Stimulated activated CD4-positive, alpha-beta T cell treated with anti-CD3 and anti-CD28 coated beads, Interleukin-4, amount 100 ng/mL, for 48 hours (primary cell): ENCODE results near the gene LTBP2.

Experiments
- DNase-seq, 2 donors: peaks; one replicate each; pipeline ENCODE4 v3.0.0-alpha.2; 2020; ENCODE audit warnings: low read depth in 2 of 2

The LTBP2 gene

DNA sequence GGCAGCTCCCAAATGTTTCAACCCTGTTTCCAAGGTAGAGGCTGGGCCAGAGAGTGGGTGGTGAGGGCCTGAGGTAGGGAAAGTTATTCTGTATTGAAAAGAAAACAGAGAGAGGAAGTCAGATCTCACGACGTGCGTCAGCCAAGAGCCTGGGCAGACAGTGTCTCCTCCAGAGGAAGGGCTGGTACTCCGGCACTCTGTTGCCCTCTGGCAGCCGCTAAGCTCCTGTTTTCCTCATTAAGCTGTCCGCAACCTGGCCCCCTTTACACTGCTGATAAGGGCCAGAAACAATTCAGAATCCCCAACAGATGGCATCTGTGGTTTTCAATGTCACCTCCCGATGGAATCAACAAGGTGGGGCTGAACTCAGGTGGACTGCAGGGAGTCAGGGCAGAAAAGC lies 26.0 kb upstream of the LTBP2 start:
- no peak for DNase-seq

DNA sequence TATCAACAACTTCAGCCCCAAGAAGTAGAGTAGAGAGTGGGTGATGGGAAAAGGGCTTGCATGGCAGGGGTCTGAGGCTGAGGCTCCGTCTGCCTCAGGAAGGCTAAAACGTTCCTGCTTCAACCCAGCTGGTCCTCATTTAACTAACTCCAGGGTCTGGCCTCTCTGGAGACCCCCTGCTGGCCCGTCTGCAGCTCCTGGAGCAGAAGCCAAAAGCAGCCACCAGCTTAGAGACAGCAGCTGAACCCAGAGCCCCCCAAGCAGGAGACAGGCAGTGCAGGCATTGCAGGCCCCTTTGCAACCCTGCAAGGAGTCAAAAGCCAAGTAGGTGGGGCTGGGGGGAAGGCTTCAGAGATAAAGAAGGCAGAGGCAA lies 25.1 kb upstream of the LTBP2 start:
- no peak for DNase-seq

DNA sequence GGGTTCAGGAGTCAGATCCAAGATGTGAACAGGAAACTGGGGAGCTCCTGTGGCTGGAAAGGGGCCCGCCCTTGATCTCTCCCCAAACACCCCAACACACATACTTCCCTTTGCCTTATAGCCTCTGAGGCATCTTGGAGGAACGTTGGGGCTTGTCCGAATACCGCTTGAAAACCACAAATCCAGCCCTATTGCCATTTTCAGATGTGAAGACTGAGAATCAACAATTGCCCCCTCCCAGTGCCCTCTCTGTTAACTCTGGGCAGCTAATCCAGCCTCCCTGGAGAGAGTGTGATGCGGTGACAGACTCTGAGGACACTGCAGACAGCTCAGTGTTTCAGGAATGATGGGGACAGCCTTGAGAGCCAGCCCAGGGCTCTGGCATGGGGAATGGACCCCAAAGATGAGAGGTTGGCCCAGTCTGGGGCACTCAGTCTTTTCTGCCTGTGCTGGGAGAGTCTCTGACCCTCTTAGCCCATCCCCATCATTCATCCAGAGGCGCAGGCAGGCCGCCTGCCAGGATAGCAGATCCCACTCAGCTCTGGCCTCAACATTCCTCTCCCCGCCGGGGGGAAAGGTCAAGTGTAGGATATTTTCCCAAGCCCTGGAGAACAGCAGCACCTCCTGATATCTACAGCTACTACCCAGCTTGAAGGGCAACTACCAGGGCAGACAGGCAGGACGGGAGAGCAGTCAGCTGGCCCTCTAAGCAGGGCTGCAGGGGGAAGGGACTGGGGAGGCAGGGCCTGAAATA lies 24.6 kb upstream of the LTBP2 start:
- no peak for DNase-seq

DNA sequence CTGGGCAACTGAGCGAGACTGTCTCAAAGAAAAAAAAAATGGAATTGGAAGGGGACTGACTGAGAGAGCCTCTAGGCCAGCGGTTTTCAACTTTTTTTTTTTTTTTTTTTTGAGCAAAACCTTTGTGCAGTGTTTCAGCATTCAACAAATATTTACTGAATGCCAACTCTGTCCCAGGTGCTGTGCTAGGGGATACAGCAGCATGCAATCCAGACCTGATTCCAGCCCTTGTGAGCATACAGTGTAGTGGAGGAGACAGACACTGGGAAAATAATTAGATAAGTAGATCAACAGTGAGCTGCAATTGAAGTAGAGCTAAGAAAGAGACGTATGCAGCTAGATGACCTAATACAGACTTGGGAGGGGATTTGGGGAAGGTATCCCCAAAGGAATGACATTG lies 23.8 kb upstream of the LTBP2 start:
- DNase-seq, result no peak

DNA sequence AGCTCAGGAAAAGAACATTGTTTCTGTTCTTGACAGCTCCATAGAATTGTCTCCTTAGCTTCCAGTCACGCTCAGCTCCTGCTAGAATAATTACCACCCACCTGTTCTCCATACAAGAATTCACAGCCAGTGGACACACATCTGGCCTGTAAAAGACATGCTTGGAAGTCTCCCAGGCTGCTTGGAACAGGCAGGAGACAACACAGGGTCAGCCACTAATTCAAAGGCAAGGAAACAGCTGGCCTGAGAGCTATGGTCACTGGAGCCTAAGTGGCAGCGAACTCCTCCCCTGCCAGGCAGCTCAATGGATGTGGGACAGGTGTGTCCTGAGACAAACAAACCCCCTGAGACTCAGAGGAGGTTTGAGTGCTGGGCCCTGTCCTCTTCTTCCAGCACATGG lies 22.9 kb upstream of the LTBP2 start:
- no peak for DNase-seq

DNA sequence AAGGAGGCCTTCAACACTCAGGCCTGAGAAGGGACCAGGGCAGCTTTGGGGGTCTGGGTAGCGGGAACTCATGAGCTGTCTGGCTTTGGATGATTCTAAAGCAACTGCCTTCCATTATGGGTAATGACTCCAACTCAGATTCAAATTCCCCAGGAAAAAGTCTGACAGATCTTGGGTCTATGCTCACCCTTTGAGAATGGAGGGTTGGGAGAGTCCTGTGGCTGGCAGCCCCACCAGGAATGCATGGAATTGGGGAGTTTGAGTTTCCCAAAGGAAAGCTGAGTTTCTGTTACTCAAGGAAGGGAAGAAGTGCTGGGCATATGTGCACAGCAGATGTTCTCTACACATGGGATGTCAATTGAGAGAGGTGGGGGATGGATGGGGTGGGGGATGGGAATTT lies 22.4 kb upstream of the LTBP2 start:
- DNase-seq, result no peak

DNA sequence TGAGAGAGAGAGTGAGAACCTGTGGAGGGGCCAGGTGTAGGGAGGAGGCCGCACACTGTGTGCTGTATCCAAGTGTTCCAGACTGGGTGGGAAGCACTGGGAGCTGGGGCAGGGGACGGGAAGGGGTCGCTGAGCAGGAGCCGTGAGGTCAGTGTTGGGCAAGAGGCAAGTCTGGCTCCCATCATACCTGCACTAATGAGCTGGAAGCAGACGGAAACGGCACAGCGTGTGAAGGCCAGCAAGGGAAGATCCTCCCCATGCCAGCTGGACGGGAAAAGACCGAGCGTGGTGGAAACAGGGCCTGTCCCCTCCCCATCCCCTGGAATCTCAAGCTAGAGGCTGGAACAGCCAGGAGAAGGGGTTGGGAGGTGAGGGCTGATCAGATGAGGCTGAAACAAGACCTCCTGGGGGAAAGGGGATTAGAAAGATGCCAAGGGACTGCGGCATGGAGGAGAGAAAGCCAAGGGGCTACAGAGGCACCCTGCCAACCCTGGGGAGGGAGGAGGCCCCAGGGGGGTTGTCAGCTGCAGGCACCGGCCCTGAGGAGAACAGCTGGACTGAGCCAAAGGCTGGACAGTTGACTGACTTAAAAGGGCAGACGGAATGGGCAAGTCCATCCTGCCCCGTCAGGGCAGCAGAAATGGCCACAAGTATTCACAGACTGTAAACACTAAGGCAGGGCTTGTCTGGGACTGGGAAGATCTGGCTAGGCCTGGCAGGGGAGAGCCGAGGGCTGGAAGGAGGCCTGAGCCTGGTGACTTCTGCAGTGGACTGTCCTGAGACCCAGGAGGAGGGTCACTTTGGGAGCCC lies 19.0 kb upstream of the LTBP2 start:
- DNase-seq, result no peak

DNA sequence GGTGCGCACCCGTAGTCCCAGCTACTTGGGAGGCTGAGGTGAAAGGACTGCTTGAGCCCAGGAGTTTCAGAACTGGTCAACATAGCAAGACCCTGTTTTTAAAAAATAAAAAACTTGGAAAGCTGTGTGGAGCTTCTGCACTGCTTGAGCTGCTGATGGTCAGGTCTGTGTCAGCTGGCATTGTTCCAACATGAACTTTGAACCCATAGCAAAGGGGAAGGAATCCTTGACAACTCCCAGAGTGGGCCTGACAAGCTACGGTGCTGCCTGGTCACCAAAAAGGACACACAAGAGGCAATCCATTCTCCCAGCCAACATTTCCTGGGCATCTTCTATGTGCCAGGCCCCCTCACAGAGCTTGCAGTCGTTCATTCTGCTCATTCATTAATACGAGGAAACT lies 16.4 kb upstream of the LTBP2 start:
- DNase-seq, result no peak

DNA sequence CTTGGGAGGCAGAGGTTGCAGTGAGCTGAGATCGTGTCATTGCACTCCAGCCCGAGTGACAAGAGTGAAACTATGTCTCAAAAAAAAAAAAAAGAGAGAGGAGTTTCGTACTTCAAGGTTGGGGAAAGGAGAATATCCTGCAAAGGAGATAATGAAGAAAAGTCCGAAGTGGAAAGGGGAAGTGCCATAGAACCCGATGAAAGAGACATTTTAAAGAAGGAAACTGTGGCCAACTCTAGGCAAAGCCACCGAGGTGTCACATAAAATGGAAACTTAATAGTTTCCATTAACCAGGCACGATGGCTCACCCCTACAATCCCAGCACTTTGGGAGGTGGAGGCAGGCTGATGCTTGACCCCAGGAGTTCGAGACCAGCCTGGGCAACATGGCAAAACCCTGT lies 15.0 kb upstream of the LTBP2 start:
- DNase-seq, result no peak

DNA sequence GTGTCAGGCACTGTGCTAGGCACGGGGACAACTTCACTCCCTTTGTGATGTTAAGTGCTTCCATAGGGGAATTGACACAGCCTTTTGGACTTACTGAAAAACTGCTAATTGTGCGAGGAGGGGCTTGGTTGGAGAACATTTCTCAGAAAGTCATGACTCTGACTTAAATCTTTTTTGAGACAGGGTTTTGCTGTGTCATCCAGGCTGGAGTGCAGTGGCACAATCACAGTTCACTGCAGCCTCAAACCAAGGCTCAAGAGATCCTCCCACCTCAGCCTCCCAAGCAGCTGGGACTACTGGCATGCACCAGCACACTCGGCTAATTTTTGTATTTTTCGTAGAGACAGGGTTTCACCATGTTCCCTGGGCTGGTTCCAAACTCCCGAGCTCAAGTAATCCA lies 10.2 kb upstream of the LTBP2 start:
- no peak for DNase-seq

DNA sequence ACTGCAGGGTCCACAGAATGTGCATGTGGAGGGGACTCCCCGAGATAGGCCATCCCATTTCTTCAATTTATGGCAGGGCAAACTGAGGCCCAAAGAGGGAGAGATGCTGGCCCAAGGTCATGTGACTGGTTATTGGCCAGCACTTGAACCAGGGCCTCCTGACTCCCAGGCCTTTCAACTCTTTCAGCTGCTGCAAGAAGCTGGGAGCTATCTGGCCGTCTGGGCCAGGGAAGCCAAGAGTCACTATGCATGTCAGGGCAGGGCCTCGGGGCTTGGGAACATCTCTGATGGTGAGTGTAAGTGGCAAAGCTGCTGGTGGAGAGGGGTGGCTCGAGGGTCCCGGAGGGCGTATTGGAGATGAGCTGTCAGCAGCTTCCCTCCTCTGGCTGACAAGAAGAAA lies 9.5 kb upstream of the LTBP2 start:
- no peak for DNase-seq

DNA sequence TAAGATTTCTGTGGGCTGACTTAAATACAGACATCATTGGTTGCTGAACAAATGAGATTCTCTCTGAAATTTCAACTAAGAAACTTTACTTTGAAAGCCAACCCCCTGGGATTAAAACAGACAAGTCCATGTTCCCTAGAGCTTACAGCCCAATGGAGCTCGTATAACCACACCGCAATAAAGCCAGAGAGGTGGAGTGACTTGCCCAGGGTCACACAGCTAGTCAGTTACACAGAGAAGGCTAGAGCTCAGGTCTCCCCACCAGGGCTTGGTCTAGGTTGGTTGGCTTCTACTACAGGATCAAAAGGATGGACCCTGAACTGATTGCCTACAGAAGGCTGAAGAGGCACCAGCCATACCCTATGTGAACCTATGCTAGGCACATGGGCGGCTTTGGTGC lies 8.9 kb upstream of the LTBP2 start:
- no peak for DNase-seq

DNA sequence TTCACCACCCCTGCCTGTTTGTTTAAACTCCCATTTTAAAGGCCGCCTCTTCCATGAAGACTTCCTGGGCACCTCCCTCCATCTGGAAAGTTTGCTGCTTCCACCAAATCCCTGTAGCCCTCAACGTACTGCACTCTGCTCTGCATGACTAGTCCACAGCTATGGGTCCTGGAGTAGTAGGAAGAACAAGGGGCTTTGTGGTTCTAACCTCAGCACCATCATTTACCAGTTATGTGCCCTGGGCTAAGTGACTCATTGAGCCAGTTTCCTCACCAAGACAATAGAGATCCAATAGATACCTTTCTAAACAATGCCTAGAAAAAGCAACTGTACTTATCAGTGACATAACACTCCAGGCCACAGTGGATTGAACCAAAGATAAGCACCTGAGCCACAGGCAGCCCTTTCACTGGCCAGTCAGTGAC lies 8.5 kb upstream of the LTBP2 start:
- DNase-seq, result peak in 1 of 2 donors; percentile 20

DNA sequence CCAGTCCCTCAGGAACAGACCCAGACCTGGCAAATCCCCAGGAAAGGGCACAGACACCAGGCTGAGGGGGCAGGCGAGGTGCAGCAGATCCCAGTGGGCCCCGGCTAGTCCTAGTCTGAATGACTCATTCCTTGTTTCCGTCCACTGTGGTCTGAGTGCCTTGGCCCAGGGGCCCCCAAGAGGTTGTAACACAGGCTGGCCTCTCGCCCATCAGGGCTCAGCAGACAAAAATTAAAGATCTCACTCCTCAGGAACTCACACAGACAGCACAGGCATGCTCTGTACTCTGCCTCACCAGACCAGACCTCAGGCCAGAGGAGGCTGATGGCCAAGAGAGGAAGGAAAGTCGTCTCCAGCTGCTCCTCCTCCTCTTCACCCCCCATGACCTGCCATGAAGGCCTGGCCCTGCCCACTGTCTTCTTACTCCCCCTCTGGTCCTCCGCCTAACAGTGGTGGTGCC lies 7.7 kb upstream of the LTBP2 start:
- no peak for DNase-seq

DNA sequence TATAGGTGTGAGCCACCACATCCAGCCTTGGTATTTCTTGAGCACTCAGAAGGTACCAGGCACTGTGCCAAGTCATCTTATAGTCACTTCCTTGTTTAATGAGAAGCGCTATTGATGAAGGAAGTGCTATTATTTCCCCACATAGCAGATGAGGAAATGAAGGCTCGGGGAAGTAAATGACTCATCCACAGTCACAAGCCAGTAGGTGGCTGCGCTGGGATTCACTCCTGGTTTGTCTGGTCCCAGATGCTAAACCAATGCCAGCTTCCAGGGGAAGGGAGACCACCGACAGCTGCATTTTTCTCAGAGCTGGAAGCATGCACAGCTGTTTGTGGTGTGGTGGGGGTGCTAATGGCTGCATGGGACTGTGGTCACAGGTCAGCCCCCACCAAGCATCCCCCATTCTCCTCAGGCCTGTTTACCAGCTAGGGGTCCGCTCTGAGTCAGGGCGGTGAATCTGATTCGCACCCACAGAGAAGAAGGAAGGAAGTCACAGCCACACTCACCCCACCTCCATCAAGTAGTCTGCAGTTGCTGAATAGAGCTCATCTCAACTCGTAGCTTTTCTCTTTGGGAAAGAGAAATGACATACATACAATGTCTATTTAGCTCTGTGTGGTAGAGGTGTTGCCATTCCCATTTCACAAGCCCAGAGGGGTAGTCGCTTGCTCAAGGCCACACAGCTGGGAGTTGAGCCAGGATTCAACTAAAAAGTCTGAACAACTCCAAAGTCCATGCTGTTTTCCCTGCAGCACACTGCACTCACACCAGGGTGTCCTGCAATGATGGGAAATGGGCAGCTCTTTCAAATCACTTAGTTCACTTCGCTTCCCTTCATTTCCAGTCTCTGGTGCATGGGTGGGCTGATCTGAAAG lies 6.3 kb upstream of the LTBP2 start:
- peak; percentile 27 to 34 for DNase-seq

DNA sequence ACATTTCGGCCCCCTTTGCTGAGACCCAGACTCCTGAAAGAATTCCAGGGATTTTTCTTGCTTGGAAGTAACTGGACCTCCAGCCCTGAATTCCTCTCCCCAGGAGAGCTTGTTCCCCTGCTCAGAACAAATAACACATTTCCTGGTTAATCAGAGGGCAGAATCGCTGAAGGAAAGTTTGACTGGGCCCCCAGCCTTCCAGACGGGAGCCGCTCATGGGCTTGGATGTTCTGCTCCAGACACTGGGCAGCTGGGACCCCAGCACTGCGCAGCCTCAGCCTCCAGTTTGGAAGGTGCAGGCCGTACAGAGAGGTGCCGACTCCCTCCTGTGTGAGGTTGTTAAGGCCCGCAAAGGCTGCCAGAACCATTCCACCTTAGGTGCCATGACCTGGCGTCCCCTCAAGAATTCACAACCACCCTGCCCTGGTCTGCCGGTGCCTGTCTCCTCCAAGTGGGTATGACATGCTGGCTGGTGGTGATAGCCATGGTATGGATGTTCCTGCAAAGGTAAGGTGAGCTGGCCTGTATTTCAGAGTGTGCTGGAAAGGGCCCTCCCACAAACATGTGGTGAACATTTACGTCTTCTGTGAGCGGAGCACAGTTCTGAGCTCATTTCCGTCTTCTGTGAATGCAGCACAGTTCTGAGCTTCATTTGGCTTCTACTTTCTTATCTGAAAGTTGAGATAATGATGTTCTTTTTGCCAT lies 5.1 kb upstream of the LTBP2 start:
- no peak for DNase-seq

DNA sequence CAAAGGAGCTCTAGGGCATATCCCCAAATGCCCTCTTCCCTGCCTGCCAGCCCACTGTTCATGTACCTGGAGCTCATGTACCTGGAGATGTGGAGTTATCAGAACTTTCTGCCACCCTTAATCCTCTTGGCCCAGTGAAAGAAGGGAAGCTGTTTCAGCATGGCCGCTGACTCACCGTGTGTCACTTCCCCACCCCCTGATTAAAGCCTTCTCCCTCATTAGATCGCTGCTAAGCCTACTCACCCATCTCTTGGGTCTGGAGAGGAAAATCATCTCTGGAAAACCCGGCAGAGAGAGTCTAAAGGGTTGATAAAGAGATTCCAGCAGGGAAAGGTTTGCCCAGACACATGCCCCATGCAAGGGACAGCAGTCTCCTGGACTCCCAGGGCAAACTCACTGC lies 4.5 kb upstream of the LTBP2 start:
- DNase-seq, result peak; percentile 14 to 19

DNA sequence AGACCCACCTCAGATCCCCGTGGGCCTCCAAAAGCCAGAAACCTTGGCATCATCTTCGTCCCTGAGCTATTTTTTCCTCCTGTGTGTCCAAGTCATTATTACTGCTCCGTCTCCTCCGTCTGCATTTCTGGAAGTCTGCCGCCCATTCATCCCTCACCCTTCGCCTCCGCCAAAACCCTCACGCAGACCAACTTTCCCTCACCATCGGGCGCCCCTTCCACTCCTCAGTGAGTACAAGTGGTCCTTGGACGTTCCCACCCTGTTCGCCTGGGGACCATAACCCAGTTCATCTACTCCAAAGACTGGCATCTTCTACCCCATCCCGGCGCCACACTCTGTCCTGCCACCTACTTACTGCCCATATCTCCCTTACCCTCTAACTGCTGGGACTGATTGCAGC lies 3.7 kb upstream of the LTBP2 start:
- DNase-seq, result no peak

DNA sequence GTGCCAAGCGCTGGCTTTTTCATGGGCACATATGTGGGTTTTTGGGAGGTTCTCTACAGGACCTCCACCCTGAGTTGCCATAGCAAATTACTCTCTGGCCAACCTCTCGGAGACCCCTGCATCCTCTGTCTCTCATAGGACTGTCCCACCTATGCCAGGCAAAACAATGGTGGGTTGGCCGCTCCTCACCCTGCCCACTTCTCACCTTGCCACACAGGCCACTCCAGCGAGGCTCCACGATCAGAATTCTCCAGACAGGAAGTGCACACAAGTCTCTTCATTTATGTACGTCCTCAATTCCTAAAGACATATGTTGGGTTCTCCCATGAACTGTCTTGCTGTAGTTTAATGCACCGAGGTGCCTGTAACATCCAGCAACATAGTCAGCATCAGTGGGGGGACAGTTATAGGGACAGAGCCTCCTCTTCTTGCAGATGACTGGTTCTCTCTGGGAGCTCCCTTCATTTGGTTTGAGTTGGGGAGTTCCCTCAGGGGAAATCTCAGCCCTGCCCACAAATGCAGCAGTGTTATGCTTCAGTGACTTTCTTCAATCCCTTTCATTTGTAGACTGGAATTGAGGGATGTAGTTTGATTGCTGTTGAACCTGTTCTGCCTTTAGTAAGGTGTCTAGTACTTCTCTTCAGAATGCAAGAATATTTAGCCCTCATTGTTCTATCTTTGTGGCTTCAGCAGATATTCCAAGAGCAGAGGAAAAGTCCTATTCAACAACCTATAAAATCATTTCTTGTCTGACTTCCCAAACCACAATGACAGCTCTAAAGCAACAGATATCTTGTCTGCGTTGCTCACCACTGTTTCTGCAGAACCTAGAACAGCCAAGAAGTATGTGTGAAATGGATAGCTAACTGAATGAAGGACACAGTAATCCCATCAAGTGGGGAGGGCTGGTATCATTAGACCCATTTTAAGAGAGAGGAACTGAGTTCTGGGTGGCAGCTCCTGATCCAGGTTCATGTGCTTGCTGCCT lies 2.8 kb upstream of the LTBP2 start:
- no peak for DNase-seq

DNA sequence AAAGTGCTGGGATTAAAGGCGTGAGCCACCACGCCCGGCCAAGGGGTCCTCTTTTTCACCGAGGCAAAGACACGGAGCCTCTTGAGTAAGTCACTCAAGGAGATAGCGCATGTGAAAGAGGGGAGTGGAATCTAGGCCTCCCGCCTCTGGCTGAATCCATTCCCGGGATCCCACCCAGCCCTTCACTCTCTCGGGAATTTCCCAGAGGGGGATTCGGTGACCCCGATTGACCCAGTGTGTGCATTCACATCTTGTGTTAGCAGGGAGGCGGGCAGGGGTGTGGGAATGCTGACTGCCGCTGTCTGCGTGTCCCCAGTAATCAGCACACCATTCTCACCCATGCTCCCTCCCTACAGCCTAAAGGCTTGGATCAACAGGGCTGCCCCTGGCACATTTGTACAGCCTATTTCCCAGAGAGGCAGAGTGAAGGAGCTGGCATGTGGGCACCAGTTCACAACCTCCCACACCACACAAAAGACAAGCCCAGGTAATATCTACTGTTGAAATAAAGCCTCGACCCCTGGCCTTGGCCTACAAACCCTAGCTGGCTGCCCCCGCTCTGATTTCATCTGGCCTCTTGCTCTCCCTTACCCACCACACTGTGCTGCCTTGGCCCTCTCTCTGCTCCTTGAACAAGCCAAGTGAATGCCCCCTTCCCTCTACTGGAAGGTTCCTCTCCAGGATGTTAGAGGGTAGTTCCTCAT lies 1.3 kb upstream of the LTBP2 start:
- no peak for DNase-seq
